GM12878 (cell line): ENCODE measurements around the gene NR2E3.

ENCODE experiments used
- CHD2 ChIP-seq: IDR thresholded peaks from 2 replicates; pipeline ENCODE4 v1.6.1; 2011; ENCODE audit warnings: low read depth, low read length, improper control_type of control experiment, borderline replicate concordance
- MYC ChIP-seq: IDR thresholded peaks from 2 replicates; pipeline ENCODE4 v1.6.1; 2011; ENCODE audit warnings: mild to moderate bottlenecking, low read length, moderate library complexity, inconsistent platforms; ENCODE audit not compliant: insufficient read depth, insufficient replicate concordance, insufficient read length, severe bottlenecking
- NFYA ChIP-seq: IDR thresholded peaks from 2 replicates; pipeline ENCODE4 v1.6.1; 2011; ENCODE audit warnings: low read depth, mild to moderate bottlenecking, low read length, improper control_type of control experiment, borderline replicate concordance
- POLR2A ChIP-seq: IDR thresholded peaks from 2 replicates; pipeline ENCODE4 v1.6.1; 2011; ENCODE audit warnings: low read depth, mild to moderate bottlenecking, low read length
- POLR2AphosphoS5 ChIP-seq: IDR thresholded peaks from 2 replicates; pipeline ENCODE4 v1.6.1; 2011; ENCODE audit warnings: mild to moderate bottlenecking, low read length, inconsistent platforms
- YY1 ChIP-seq: IDR thresholded peaks from 2 replicates; pipeline ENCODE4 v1.6.1; 2011; ENCODE audit warnings: low read depth, mild to moderate bottlenecking, low read length
- ZZZ3 ChIP-seq: IDR thresholded peaks from 2 replicates; pipeline ENCODE4 v1.6.1; 2011; ENCODE audit warnings: low read depth; ENCODE audit not compliant: control insufficient read depth, insufficient read length
- TF ChIP-seq, protein P1 (sequence below), 3 experiments: IDR thresholded peaks in 2 of 3; conservative IDR thresholded peaks in 1 of 3; 2 replicates each; pipeline ENCODE4 v1.5.1; 2011; ENCODE audit warnings: low read depth in 3 of 3, low read length in 3 of 3, mild to moderate bottlenecking in 3 of 3, control low read depth in 2 of 3, moderate library complexity in 2 of 3, inconsistent platforms in 1 of 3, mixed read lengths in 1 of 3; ENCODE audit not compliant: control insufficient read depth in 2 of 3, insufficient read depth in 1 of 3; ENCODE audit errors: extremely low read depth in 1 of 3

DNA sequence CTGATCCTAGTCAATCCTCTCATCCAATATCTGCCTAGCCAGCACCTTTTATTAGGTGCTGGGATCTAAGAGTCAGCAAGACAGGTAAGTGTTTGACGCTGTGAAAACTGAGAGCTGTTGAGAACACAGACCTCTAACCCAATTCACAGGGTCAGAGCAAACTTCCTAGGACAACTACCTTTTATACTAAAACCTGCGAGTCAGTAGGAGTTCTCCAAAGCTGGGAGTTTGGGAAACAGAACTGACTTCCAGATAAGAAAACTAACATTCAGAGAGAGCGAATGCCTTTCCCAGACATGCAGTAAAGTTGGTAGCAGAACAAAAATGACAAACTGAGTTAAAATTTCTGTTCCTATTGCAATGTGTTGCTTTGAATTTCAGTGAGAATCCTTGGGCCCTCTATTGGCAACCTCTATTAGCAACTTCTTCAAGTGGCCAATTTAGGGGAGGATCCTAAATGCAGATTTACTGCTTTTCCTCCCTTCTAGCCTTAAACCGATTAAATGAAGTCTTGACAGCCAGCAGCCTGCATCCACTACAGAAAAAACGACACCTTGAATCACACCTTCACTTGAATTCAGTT lies 11.3 kb downstream of the NR2E3 start:
- TF ChIP-seq POLR2AphosphoS5 (no peak), NFYA (no peak), POLR2A (no peak), CHD2 (no peak), ZZZ3 (no peak), YY1 (no peak), MYC (no peak)
- TF ChIP-seq, protein P1, sequence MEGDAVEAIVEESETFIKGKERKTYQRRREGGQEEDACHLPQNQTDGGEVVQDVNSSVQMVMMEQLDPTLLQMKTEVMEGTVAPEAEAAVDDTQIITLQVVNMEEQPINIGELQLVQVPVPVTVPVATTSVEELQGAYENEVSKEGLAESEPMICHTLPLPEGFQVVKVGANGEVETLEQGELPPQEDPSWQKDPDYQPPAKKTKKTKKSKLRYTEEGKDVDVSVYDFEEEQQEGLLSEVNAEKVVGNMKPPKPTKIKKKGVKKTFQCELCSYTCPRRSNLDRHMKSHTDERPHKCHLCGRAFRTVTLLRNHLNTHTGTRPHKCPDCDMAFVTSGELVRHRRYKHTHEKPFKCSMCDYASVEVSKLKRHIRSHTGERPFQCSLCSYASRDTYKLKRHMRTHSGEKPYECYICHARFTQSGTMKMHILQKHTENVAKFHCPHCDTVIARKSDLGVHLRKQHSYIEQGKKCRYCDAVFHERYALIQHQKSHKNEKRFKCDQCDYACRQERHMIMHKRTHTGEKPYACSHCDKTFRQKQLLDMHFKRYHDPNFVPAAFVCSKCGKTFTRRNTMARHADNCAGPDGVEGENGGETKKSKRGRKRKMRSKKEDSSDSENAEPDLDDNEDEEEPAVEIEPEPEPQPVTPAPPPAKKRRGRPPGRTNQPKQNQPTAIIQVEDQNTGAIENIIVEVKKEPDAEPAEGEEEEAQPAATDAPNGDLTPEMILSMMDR (IDR thresholded peaks at IDR 0.05 in 2 of 3, conservative IDR thresholded peaks at IDR 0.05 in 1 of 3; ENCODE audit: control insufficient read depth in 2 of 3, extremely low read depth in 1 of 3, insufficient read depth in 1 of 3, low read depth in 3 of 3, low read length in 3 of 3), result no peak
